HepG2 (cell line): ENCODE measurements around the gene RAB8A. TPM values are rescaled to one million over a fixed set of nuclear protein-coding genes. Genes with fewer than 3 reads are reported as not detected.

Experiments
- ARNT ChIP-seq: fragments of 450-650 bp; IDR thresholded peaks from 2 replicates; pipeline ENCODE4 v1.6.1; 2017
- ARNTL ChIP-seq: sonication (generic); formaldehyde crosslinking; IDR thresholded peaks from 2 replicates; pipeline ENCODE4 v1.4.0; 2020; ENCODE audit warnings: mild to moderate bottlenecking, missing genetic modification reagents
- FOXC1 ChIP-seq: sonication (generic); formaldehyde crosslinking; IDR thresholded peaks from 2 replicates; pipeline ENCODE4 v1.8.0; 2022; ENCODE audit warnings: mild to moderate bottlenecking, missing genetic modification reagents, borderline replicate concordance
- HNRNPH1 ChIP-seq: fragments of 200-400 bp; formaldehyde crosslinking; optimal IDR thresholded peaks from 2 replicates; pipeline ENCODE3; 2017; ENCODE audit warnings: mild to moderate bottlenecking, low read depth, low read length
- NAIF1 ChIP-seq: sonication (generic); formaldehyde crosslinking; IDR thresholded peaks from 2 replicates; pipeline ENCODE4 v1.5.0; 2020; ENCODE audit warnings: mild to moderate bottlenecking, missing genetic modification reagents, borderline replicate concordance
- NFKB2 ChIP-seq: sonication (generic); formaldehyde crosslinking; IDR thresholded peaks from 2 replicates; pipeline ENCODE4 v1.4.0; 2020; ENCODE audit warnings: missing genetic modification reagents, borderline replicate concordance
- PCBP1 ChIP-seq: fragments of 200-400 bp; formaldehyde crosslinking; IDR thresholded peaks from 2 replicates; pipeline ENCODE4 v1.6.1; 2017; ENCODE audit warnings: mild to moderate bottlenecking, low read depth, low read length, borderline replicate concordance
- PTBP1 ChIP-seq: fragments of 200-400 bp; formaldehyde crosslinking; IDR thresholded peaks from 2 replicates; pipeline ENCODE4 v1.6.1; 2018; ENCODE audit warnings: low read length, low read depth; ENCODE audit not compliant: poor library complexity, severe bottlenecking
- RBAK ChIP-seq: sonication (generic); formaldehyde crosslinking; IDR thresholded peaks from 2 replicates; pipeline ENCODE4 v1.5.1; 2020; ENCODE audit warnings: mild to moderate bottlenecking, missing genetic modification reagents
- ZBTB7B ChIP-seq: sonication (generic); formaldehyde crosslinking; IDR thresholded peaks from 2 replicates; pipeline ENCODE4 v1.4.0; 2020; ENCODE audit warnings: missing genetic modification reagents
- ZNF276 ChIP-seq: sonication (generic); formaldehyde crosslinking; IDR thresholded peaks from 2 replicates; pipeline ENCODE4 v1.4.0; 2020; ENCODE audit warnings: mild to moderate bottlenecking, low read depth, missing genetic modification reagents
- ZNF432 ChIP-seq: sonication (generic); formaldehyde crosslinking; IDR thresholded peaks from 2 replicates; pipeline ENCODE4 v1.5.0; 2020; ENCODE audit warnings: missing genetic modification reagents, mild to moderate bottlenecking, borderline replicate concordance
- ZNF446 ChIP-seq: sonication (generic); formaldehyde crosslinking; IDR thresholded peaks from 2 replicates; pipeline ENCODE4 v1.5.0; 2020; ENCODE audit warnings: mild to moderate bottlenecking, missing genetic modification reagents
- ZNF543 ChIP-seq: sonication (generic); formaldehyde crosslinking; IDR thresholded peaks from 2 replicates; pipeline ENCODE4 v1.4.0; 2020; ENCODE audit warnings: mild to moderate bottlenecking, missing genetic modification reagents
- ZNF614 ChIP-seq: IDR thresholded peaks from 2 replicates; pipeline ENCODE4 v1.6.1; 2018; ENCODE audit warnings: missing biosample characterization, missing genetic modification reagents, inconsistent platforms, borderline replicate concordance
- ZNF766 ChIP-seq: sonication (generic); formaldehyde crosslinking; IDR thresholded peaks from 2 replicates; pipeline ENCODE4 v1.5.0; 2020; ENCODE audit warnings: missing genetic modification reagents, borderline replicate concordance
- ZXDC ChIP-seq: sonication (generic); formaldehyde crosslinking; IDR thresholded peaks from 2 replicates; pipeline ENCODE4 v1.5.0; 2020; ENCODE audit warnings: mild to moderate bottlenecking, missing genetic modification reagents
- polyA plus RNA-seq, 8 experiments: library from polyadenylated mRNA; depleted of rRNA in 3 of 8; stranded (reverse) in 7 of 8; unstranded in 1 of 8; fragments of >200 nt; fragmentation: Illumina TruSeq in 4 of 8; extraction: Trizol in 4 of 8; gene quantifications; 2 replicates each; pipeline versions ENCODE4 v1.2.1 to v1.2.3, GENCODE V29; 2011 to 2016; ENCODE audit warnings: low read depth in 4 of 8, missing spikeins in 1 of 8, mixed read lengths in 1 of 8; ENCODE audit not compliant: insufficient read depth in 1 of 8
- total RNA-seq, 5 experiments: library from RNA; depleted of rRNA; stranded (reverse); fragments of >200 nt; fragmentation: Illumina TruSeq; extraction: Trizol; gene quantifications; 2 replicates each; pipeline ENCODE4 v1.2.3, GENCODE V29; 2016; ENCODE audit warnings: low read depth in 1 of 5
- TF ChIP-seq, protein P1 (sequence below): sonication (generic); formaldehyde crosslinking; conservative IDR thresholded peaks from 2 replicates; pipeline ENCODE4 v1.8.0; 2022; ENCODE audit warnings: mild to moderate bottlenecking, moderate library complexity, missing genetic modification reagents

RAB8A gene
- total and polyA plus RNA-seq, 2 of the 13 experiments (the other 11 are each of a cell fraction or from before 2014, with no cell fraction given) = 36.7 to 45.0 TPM

DNA sequence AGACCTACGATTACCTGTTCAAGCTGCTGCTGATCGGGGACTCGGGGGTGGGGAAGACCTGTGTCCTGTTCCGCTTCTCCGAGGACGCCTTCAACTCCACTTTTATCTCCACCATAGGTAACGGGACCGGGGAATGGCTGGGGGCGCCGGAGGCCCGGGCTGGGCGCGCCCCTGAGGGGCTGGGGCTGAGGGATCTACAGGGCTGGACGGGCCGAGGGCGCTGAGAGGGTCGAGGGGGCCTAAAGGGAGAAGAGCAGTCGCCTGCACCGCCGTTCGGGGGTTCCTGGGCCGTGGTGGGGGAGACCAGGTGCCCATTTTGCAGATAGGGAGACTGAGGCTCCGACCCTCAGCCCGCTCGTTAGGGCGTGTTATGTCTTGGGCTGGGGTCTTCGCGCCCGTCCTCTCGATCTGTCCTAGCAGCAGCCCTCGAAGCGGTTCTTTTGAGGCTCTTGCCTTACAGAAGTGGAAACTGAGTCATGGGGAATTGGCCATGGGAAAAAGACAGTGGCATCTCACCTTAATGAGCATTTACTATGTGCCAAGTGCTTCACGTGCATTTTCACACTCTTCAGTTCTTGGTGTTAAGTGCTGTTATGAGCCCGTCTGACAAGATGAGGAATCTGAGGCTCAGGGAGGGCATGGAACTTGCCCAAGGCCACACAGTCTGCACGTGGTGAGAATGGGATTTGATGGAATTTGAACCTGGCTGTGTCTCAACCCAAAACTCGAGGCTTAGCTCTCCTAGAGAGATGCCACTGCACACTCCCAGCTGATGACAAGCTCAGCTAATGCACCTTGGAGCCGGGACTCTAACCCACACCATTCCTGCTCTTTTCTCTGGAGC lies 442 bp downstream of the RAB8A start (continued):
- no peak for TF ChIP-seq ZBTB7B
- TF ChIP-seq ZNF446 (CRISPR knock-in tag) = no peak
- no peak for TF ChIP-seq HNRNPH1
- no peak for TF ChIP-seq NAIF1 (CRISPR knock-in tag)
- TF ChIP-seq NFKB2 (CRISPR knock-in tag) = 0 out of 2 replicates have a peak, but pooled peaks have one; percentile 25
- TF ChIP-seq, protein P1, sequence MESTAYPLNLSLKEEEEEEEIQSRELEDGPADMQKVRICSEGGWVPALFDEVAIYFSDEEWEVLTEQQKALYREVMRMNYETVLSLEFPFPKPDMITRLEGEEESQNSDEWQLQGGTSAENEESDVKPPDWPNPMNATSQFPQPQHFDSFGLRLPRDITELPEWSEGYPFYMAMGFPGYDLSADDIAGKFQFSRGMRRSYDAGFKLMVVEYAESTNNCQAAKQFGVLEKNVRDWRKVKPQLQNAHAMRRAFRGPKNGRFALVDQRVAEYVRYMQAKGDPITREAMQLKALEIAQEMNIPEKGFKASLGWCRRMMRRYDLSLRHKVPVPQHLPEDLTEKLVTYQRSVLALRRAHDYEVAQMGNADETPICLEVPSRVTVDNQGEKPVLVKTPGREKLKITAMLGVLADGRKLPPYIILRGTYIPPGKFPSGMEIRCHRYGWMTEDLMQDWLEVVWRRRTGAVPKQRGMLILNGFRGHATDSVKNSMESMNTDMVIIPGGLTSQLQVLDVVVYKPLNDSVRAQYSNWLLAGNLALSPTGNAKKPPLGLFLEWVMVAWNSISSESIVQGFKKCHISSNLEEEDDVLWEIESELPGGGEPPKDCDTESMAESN (CRISPR knock-in tag) = no peak
- TF ChIP-seq ARNTL = no peak
- TF ChIP-seq ARNT = no peak
- no peak for TF ChIP-seq ZNF276 (CRISPR knock-in tag)
- TF ChIP-seq PTBP1 = no peak
- TF ChIP-seq ZNF766 = 0 out of 2 replicates have a peak, but pooled peaks have one; percentile 29
- no peak for TF ChIP-seq RBAK (CRISPR knock-in tag)
- TF ChIP-seq PCBP1 = no peak
- TF ChIP-seq ZNF432 (CRISPR knock-in tag) = no peak
- TF ChIP-seq ZNF614 (CRISPR knock-in tag) = no peak
- 0 out of 2 replicates have a peak, but pooled peaks have one; percentile 40 for TF ChIP-seq ZXDC (CRISPR knock-in tag)
- peak; percentile 9; the same call in 1 of the 2 replicates for TF ChIP-seq FOXC1
- TF ChIP-seq ZNF543 = no peak
